Psoas muscle (tissue), 8 donors: ENCODE measurements around the gene TBC1D22A. TPM values are rescaled to one million over a fixed set of nuclear protein-coding genes. Genes with fewer than 3 reads are reported as not detected.

Experiments used
- ATAC-seq, 4 donors: fragments of 200-7000 bp; cut with Tn5 transposase; one replicate each; pipeline ENCODE4 v1.9.1; 2020; ENCODE audit warnings: moderate library complexity in 3 of 4, mild to moderate bottlenecking in 2 of 4
- DNase-seq, 2 donors: peaks; one replicate each; pipeline ENCODE4 v3.0.0-alpha.2; 2020
- H3K27ac ChIP-seq: fragments of 200-600 bp; one replicate; pipeline ENCODE4 v1.8.0; 2022
- H3K27me3 ChIP-seq, 3 donors: fragments of 200-600 bp in 1 of 3; one replicate each; pipeline versions ENCODE4 v1.6.1 to v1.8.0; 2013 to 2022; ENCODE audit warnings: low read length in 2 of 3, mild to moderate bottlenecking in 2 of 3, moderate library complexity in 1 of 3; ENCODE audit not compliant: insufficient read depth in 3 of 3
- H3K36me3 ChIP-seq, 2 donors: fragments of 200-600 bp in 1 of 2; one replicate each; pipeline versions ENCODE4 v1.6.1 to v1.8.0; 2013 to 2022; ENCODE audit warnings: low read depth in 1 of 2, mild to moderate bottlenecking in 1 of 2, moderate library complexity in 1 of 2; ENCODE audit not compliant: insufficient read depth in 1 of 2
- H3K4me1 ChIP-seq: fragments of 200-600 bp; one replicate; pipeline ENCODE4 v1.8.0; 2022
- H3K4me3 ChIP-seq: fragments of 200-600 bp; one replicate; pipeline ENCODE4 v1.8.0; 2022; ENCODE audit warnings: mild to moderate bottlenecking
- H3K9me3 ChIP-seq: fragments of 200-600 bp; one replicate; pipeline ENCODE4 v1.8.0; 2022
- CTCF ChIP-seq: fragments of 200-600 bp; IDR thresholded peaks from one replicate; pipeline ENCODE4 v1.8.0; 2022; ENCODE audit warnings: antibody characterized with exemption
- WGBS, 3 donors: extraction: QIAGEN DNeasy Blood & Tissue Kit; methylation state at CpG; one replicate each; pipeline versions ENCODE4 v1.1.6 to v1.1.7; 2013; 5-methylcytosine and 5-hydroxymethylcytosine counted together
- intact Hi-C, 2 donors: fragments of 100-400 bp; cut with DNase I; formaldehyde crosslinking; loops; one replicate each; pipeline versions ENCODE4 v1.11.0 to v1.14.2; 2022
- polyA plus RNA-seq, 3 donors: library from polyadenylated mRNA; stranded (reverse); fragments of 200-250 nt; gene quantifications; one replicate each; pipeline ENCODE4 v1.2.3, GENCODE V29; 2013
- total RNA-seq, 4 donors: library from RNA; stranded (reverse); fragmentation: NEBNext Ultra II Directional in 2 of 4; extraction: Animal tissue kit (Norgen Biotek cat#: 25700) in 2 of 4; gene quantifications; one replicate each; pipeline versions ENCODE4 v1.2.1 to v1.2.4, GENCODE V29; 2021 to 2023
- donor health status: healthy with polysubstance abuse.
- donor health status: DM: no; HTN: no; CAD: no; lungs with moderate emphysema.
- donor health status: Bipolar disorder and iron deficiency.
- donor health status: healthy.
- donor health status: DM: yes; HTN: yes; CAD: no.
- donor health status: DM: no; HTN: no; CAD: no.
- donor health status: DM: no; HTN: no; CAD: no.
- donor health status: DM: yes; HTN: yes; CAD: no.

TBC1D22A gene
- total and polyA plus RNA-seq, 7 donors: 11.7 to 25.0 (median 18.9) TPM

- WGBS, 3 donors: 75 to 91% (median 78%) methylated on average over 2 of the region's 2 CpGs
- Histone ChIP-seq H3K27me3 (peaks cover 0 to 2% (median 0%) of the 10 kb centered on the region in 3 donors), H3K27ac (no peak overlapping the region), H3K36me3 (no peaks in the 10 kb centered on the region), H3K4me1 (no peaks in the 10 kb centered on the region), H3K4me3 (no peak overlapping the region), H3K9me3 (peaks cover 12% of the 10 kb centered on the region)
- no peak for DNase-seq
- TF ChIP-seq CTCF: no peak
- ATAC-seq: no peak
- intact Hi-C loops: no loop called here
Measured at GRCh38 chr22:47180796-47181195, 418.3 kb downstream of the TBC1D22A start.

- intact Hi-C loops: no loop called here
- H3K4me1 ChIP-seq: no peaks in the 10 kb centered on the region
- peaks cover 0 to 6% (median 2%) of the 10 kb centered on the region in 3 donors for H3K27me3 ChIP-seq
- no peak for TF ChIP-seq CTCF
- peaks cover 19% of the 10 kb centered on the region for H3K9me3 ChIP-seq
- 68 to 79% (median 72%) methylated on average over 9 of the region's 9 CpGs for WGBS, 3 donors
- no peak overlapping the region for H3K27ac ChIP-seq
- H3K36me3 ChIP-seq: no peaks in the 10 kb centered on the region
- H3K4me3 ChIP-seq: no peak overlapping the region
- ATAC-seq (no peak), DNase-seq (peak in 1 of 2 donors; percentile 14)
Measured at GRCh38 chr22:47187176-47187957, 424.9 kb downstream of the TBC1D22A start.

- no peak overlapping the region for H3K27ac ChIP-seq
- DNase-seq (peak in 1 of 2 donors; percentile 34), ATAC-seq (no peak)
- peaks cover 0 to 6% (median 5%) of the 10 kb centered on the region in 3 donors for H3K27me3 ChIP-seq
- peaks cover 19% of the 10 kb centered on the region for H3K9me3 ChIP-seq
- H3K4me1 ChIP-seq: no peaks in the 10 kb centered on the region
- intact Hi-C loops: no loop called here
- TF ChIP-seq CTCF: no peak
- H3K4me3 ChIP-seq: no peak overlapping the region
- H3K36me3 ChIP-seq: no peaks in the 10 kb centered on the region
- WGBS, 3 donors: 31 to 42% (median 33%) methylated on average over 17 of the region's 17 CpGs
Measured at GRCh38 chr22:47188261-47189055, 426.0 kb downstream of the TBC1D22A start.

- ATAC-seq (no peak), DNase-seq (peak in 1 of 2 donors; percentile 35)
- peaks cover 19% of the 10 kb centered on the region for H3K9me3 ChIP-seq
- H3K27ac ChIP-seq: no peak overlapping the region
- no peak overlapping the region for H3K4me3 ChIP-seq
- TF ChIP-seq CTCF: no peak
- no peaks in the 10 kb centered on the region for H3K36me3 ChIP-seq
- intact Hi-C loops: no loop called here
- H3K27me3 ChIP-seq: peaks cover 0 to 6% (median 5%) of the 10 kb centered on the region in 3 donors
- H3K4me1 ChIP-seq: no peaks in the 10 kb centered on the region
- 87 to 91% (median 91%) methylated on average over 35 of the region's 35 CpGs for WGBS, 3 donors
Measured at GRCh38 chr22:47189056-47189916, 426.8 kb downstream of the TBC1D22A start.
